Spleen (tissue), 7 donors: ENCODE data around the gene SMAP2.

Source experiments
- CTCF ChIP-seq, 11 experiments: fragments of 200-600 bp in 7 of 11; fragments of 450-650 bp in 4 of 11; sonication (generic) in 4 of 11; IDR thresholded peaks in 8 of 11; conservative IDR thresholded peaks in 3 of 11; 1 replicate in 7 of 11; 2 replicates in 4 of 11; pipeline versions ENCODE4 v1.4.0 to v1.8.0; 2016 to 2021; ENCODE audit warnings: antibody characterized with exemption in 11 of 11, inconsistent platforms in 4 of 11, mild to moderate bottlenecking in 1 of 11
- POLR2A ChIP-seq, 3 donors: fragments of 450-650 bp; IDR thresholded peaks; one replicate each; pipeline ENCODE4 v1.5.1; 2017; ENCODE audit warnings: antibody characterized with exemption in 3 of 3, mild to moderate bottlenecking in 1 of 3
- donor health status: DM: no; HTN: no; CAD: no; lungs with moderate emphysema.
- donor health status: DM: no; HTN: no; CAD: no.
- donor health status: DM: no; HTN: no; CAD: no.

GRCh38 chr1:40384887-40385286 lies 11.4 kb downstream of the SMAP2 start:
- TF ChIP-seq CTCF (IDR thresholded peaks at IDR 0.05 in 8 of 11, conservative IDR thresholded peaks at IDR 0.05 in 3 of 11) (no peak), POLR2A (IDR thresholded peaks at IDR 0.05) (no peak)
